ENCODE measurements around the gene GP1BB.

- TF ChIP-seq CTCF (conservative IDR thresholded peaks at IDR 0.05; ENCODE audit: low read length) (no peak), EZH2phosphoT487 (IDR thresholded peaks at IDR 0.05; ENCODE audit: borderline replicate concordance) (no peak)
These were observed 35.6 kb upstream of the GP1BB start for GRCh38 chr22:19687561-19688300.
